NCI-H1048 (cell line): ENCODE measurements around the gene RXRB.

ENCODE experiments used
- DNase-seq: peaks from one replicate; lab custom pipeline; 2025; lab: John Stamatoyannopoulos, UW

Gene RXRB

DNA sequence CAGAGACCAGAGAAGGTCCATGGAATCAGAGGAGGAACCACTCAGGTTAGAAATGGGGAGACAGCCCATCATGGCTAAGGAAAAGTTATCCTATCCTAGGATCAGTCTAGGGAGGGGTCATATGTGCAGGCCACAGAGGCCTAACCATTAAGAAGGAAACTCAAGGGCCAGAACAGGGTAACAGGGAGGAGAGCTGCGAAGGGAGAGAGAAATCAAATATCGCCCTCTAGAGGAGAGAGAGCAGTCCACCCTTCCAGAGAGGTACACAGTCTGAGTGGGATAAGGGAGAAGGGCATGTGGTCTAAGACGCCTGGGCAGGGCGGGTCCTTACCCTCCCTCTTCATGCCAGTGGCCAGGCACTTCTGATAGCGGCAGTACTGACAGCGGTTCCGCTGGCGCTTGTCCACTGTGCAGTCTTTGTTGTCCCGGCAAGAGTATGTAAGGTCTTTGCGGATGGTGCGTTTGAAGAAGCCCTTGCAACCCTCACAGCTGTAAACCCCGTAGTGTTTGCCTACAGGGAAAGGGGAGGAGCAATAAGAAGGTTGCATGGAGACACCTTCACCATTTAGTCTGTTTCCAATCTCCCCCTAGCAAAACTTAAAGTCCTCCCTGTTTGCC is 2.9 kb downstream of the RXRB start:
- DNase-seq = peak; percentile 51

DNA sequence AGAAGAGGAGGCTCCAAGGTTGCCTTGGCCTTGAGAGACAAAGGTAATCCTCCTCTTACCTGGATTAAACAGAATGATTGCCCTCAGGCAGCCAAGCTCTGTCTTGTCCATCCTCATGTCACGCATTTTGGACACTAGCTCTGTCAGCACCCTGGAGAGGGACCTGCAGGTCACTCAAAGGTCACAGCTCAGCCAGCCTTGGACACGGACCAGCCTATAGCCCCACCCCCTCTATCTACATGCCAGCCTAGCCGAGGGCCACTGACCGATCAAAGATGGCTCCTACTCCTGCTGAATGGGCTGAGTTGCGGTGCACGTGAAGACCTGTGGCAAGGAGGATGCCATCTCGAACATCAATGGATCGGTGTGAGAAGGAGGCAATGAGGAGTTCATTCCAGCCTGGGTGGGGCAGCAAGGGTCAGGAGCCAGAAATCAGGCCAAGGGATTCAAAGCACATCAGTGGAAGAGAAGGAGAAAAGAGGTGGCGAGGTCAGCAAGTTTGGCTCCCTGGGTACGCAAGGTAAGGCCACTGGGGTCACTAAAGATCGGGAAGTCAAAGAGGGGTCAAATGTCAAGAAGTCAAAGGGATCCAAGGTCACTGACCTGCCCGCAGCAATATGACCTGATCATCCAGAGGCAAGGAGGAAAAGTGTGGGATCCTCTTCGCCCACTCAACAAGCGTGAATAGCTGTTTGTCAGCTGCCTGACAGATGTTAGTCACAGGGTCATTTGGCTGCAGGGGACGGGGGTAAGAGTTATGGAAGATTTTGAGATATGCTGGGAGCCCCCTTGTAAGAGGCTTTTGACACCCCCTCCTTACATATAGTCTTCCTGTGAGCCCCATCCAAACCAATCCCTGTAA is 4.9 kb downstream of the RXRB start:
- DNase-seq = no peak

DNA sequence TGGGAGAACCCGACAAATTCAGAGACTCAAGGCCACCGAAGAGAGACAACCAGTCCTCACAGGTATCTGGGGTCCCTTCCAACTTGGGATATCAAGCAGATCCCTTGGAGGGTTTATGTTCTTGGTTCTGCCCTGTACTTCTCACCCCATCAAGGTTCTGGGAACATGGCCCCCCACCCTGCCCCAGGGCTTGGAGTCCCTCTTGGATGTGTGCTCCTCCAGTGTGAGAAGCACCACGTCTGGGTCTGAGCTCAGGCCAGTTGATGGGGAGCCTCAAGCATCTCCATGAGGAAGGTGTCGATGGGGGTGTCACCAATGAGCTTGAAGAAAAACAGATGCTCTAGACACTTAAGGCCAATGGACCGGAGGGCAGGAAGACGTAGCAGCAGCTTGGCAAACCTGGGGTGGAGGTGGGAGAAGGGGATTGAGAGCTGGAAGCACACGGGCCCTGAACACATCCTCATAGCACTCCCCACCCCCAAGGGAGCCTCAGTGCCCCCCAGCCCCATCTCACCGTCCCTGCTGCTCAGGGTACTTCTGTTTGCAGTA is 6.0 kb downstream of the RXRB start:
- DNase-seq = no peak

DNA sequence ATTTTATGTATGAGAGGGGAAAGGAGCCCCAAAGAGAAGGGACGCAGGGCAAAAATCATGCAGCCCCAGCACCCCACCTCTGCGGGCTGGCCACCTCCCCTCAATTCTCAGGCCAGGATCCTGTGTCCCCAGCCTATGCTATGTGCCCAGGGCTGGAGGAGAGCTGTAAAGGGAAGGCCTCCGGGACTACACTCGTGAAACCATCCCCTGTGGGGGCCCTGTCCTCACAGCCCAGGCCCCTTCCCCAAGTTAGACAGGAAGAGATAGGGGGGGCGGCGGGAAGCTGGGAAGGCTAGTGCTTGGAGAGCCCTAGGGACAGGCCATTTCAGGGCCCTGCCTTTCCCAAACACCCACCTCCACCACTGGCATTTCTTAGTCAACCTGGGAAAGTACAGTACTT is 6.8 kb downstream of the RXRB start:
- no peak for DNase-seq

DNA sequence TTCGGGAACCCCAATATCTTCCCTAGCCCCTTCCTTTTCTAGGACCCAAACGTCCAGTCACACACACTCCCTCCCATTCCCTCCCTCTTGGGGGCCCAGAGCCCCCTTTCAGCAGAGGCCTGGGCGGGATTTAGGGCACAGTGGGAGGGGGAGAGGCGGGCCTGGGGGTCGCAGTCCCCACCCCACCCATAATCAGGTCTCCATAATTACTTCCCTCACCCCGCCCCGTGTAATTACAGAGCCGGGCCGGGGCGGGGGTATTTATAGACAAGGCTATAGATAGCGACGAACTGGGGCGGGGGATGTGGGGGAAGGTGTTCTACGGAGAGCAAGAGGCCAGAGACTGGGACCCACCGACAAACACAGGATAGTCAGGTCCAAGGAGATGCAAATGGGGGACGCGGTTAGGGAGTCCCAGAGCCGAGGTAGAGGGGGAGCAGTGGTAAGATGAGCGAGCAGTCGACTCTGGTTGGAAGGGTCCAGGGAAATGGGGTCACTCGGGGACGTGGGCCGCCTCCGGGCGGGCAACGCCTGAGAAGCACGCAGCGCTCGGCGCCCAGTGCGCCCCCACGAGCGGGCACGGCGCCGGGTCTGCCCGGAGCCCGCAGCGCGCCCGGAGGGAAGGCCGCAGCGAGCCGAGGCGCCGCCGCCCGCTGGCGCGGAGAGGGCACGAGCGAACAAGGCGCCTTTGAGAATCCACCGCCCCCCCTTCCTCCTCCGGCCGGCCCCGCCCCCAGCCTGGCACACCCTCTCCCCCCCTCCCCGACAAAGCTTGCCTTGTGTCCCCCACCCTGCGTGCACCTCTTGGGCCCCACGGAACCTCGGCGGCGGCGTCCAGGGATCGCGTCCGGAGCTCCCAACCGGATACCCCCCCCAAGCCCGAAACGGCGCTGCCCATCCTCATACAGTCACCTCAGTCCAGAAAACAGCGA is 7.5 kb downstream of the RXRB start:
- DNase-seq = no peak

DNA sequence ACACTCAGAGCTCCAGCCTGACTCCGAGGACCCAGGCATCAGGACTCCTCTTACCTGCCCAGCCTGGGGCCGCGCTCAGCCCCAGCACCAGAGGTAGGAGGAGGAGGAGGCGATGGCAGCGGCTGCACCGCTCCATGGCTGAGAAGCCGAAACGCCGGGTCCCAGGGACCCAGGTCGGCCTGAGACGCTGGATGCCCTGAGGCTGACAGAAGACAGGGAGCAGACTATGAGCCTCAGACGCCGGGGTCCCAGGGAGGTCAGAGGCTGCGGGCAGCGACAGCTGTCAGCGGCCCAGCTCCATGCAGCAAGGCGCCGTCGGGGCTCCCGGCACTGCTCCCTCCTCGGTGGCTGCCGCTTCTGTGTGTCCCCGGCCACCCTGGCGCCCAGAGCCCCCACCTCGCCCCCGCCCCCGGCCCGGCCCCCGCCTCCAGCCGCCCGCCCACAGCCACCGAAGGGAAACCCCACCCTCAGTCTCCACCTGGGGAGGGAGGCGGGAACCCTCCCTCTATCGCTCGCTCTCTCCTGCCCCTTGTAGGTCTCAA is 8.3 kb downstream of the RXRB start, which contains the start of gene COL11A2:
COL11A2 (minus strand) TSS at position 363 of the 542 bp plus-strand sequence; CDS start at position 136, 227 bp downstream.
- DNase-seq = no peak

DNA sequence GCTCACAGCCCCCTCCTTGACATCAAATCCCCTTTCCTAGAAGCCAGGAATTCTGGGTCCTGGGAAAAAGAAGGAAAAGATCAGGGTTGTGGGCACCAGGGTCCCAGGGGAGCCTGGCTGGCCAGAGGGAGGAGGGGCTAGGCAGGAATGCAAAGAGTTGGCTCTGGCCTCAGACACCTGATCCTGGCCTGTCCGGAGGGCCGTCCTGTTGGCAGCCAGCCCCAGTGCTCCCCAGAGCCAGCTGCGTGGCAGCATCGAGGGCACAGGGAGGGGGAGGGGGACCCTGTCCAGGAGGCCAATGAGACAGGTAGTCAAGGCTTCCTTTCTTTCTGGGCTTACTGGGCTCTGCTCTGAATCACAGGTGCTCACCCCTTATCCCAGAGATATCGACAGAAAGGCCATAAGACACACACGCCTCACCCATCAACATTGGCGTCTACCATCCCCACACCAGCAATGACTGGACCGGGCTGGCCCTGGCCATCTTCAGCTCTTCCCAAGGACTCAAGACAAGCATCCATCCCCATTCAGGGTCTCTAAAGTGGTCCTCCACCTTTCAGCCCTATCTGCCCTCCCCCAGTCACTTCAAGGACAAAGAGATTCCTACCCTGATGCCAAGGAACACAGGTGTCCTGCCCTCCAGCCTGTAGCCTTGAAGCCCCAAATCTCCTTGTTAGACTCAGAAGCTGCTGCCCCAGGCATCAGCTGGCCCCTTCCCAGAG is 8.9 kb downstream of the RXRB start:
- DNase-seq = no peak

DNA sequence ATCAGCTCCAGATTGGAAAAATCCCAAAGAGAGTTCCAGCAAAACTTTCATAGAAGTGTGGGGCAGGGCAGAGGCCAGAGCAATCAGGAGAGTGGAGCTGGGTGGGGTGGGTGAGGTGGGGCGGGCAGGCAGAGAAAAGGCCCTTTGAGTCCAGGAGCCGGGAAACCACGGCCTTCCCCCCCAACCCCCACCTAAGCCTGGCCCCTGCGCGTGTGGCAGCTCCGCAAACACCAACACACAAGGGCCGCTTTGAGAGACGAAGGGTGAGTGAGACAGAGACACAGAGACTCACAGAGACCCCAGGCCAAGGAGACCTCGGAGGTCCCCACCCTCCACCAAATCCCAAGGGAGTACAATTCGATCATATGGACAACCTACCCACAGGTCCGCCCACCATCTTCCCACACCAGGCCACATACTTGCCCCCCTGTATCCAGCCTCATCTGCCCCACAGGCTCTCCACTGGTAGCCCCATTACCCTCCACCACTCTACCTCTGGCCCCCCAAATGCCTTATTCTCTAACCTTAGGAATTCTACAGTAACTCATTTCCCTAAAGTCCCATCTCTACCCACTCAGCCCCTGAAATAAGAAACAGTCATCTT is 9.9 kb downstream of the RXRB start:
- no peak for DNase-seq

DNA sequence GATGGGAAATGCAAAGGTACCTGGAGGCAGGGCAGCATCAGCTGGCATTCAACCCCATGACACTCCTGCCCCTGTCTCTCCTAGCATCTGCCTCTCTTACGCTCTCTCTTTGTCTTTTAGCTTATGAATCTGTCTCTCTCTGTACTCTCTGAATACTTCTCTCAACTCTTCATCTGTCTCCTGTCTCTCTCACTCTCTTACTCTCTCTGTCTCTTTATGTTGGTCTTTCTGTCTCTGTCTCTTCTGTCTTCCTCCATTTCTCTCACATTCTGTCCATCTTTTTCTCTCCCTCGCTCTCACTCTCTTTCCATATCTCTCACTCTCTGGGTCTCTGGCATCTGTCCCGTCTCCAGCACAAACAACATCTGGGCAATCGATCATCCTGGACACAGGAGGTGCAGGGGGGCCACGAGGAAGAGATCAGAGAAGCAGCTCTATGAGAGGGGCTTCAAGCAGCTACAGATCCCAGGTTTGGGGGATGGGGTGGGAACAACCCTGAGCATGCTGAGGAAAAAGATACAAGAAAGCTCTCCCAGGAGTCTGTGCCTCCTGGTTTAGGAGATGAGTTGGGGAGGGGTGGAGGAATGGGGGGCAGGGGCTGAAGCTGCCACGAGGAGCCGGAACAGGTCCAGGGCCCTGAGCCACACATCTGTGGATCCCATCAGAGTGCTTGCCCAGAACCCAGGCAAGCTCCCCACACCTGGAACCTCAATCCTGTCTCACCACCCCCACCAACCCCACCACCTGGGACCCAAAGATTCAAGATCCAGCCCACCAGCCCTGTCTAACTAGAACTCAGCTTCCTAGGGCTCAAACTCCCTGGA is 10.6 kb downstream of the RXRB start:
- DNase-seq = no peak

DNA sequence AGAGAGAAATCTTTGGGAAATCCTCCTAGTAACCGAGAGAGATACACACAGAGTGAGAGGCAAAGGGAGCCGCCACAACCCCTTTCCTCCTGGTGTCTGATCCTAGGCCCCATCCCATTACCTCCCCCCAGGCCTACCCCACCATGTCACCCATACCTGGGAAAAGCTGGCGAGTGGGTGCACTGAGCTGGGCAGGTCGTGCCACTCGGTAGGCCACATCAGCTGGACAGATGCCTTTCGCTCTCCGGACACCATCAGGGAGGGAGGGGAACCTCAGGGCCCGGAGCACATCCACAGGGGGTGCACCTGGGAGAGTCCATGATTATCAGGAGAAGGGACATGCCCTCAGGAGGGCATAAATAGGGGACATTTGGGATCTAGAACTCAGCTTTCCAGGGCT is 11.3 kb downstream of the RXRB start:
- DNase-seq = no peak

GRCh38 chr6:33187809-33188208 is 12.7 kb downstream of the RXRB start:
- DNase-seq = no peak

GRCh38 chr6:33185654-33186187 is 14.7 kb downstream of the RXRB start:
- no peak for DNase-seq

- DNase-seq = no peak
Observed at GRCh38 chr6:33185190-33185589, 15.3 kb downstream of the RXRB start.

DNA sequence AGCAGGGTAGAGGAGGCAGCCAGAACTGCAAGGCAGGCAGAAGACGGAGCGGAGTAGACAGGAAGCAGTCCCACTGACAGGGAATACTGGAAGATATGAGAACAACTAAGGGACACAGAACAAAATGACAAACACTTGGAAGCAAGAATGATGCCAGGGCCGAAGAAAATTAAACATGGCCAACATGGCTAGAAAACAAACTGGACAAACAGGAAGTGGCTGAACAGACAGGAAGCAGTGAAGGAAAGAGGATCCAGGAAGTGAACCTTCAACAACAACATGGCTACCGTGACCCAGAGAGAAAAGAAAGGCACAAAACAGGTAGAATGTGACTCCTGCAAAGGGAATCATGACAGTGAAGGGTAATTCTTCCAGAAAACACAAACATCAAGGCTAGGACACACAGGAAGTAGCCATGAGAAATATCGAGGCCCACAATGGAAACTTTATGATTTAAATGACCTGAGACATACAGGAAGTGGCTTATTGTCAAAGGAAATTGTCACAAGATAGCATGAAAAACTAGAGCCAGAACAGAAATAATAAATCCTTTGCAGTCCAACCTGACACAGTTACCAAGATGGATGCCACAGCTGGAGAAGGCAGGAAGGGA is 17.3 kb downstream of the RXRB start:
- DNase-seq = no peak

GRCh38 chr6:33181141-33181540 is 19.3 kb downstream of the RXRB start:
- no peak for DNase-seq

- no peak for DNase-seq
Observed at GRCh38 chr6:33178755-33179475, 21.6 kb downstream of the RXRB start.

DNA sequence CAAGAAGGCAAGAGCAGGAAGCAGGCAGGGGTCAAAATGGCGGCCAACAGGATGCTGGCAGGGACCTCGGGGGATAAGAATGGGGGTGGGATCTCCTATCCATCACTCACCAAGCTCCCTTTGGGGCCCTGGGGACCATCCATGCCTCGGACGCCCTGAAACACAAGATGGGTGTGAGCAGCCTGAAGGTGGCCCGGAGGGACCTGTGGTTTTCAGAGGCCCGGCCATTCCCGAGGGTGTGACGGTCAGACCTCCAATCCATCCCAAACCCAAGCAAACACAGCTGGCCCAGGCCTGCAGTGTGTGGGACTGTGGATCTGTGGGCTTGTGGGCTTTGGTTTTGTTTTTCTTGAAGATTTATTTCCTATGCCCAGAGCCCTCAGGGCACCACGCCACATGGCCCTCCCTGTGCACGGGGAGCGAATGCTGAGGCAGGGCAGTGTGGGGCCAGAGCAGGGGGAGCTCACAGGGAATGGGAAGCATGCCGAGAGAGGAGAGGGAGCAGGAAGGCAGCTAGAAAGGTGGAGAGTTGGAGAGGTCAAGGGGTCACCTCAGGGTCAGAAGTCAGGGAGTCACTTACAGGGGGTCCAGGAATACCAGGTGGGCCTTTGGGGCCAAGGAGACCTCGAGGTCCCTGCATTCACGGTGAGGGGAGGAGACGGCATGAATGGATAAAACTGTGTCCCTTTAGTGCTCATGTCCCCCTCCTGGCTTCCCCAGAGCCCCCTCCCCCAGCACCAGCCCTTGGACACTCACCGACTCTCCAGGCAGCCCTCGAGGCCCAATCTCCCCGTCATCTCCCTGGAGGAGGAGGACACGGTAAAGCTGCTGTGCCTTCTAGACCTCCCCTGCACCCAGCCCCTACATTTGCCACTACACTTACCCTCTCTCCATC is 22.7 kb downstream of the RXRB start:
- DNase-seq = no peak
